Natural killer cell (primary cell): ENCODE results near the gene ATP2A3. TPM values are rescaled to one million over a fixed set of nuclear protein-coding genes. Genes with fewer than 3 reads are reported as not detected.

Experiments
- ATAC-seq, 3 donors: fragments of 150-1000 bp in 2 of 3; fragments of 200-7000 bp in 1 of 3; cut with Tn5 transposase; 1 replicate in 1 of 3; 2 replicates in 2 of 3; pipeline ENCODE4 v1.10.0; 2021; ENCODE audit warnings: mild to moderate bottlenecking in 2 of 3, moderate library complexity in 2 of 3
- DNase-seq, 2 donors: peaks; one replicate each; pipeline versions ENCODE4 v3.0.0 to v3.0.0-alpha.2; 2013 to 2021; ENCODE audit warnings: mixed read lengths in 1 of 2
- H3K27ac ChIP-seq: one replicate; pipeline ENCODE4 v1.5.1; 2013; ENCODE audit warnings: mild to moderate bottlenecking, low read length
- H3K27me3 ChIP-seq: one replicate; pipeline ENCODE4 v1.6.1; 2013; ENCODE audit warnings: low read length; ENCODE audit not compliant: control insufficient read depth, insufficient read depth
- H3K36me3 ChIP-seq: one replicate; pipeline ENCODE4 v1.6.1; 2013; ENCODE audit warnings: low read length; ENCODE audit not compliant: control insufficient read depth, insufficient read depth
- H3K4me1 ChIP-seq: one replicate; pipeline ENCODE4 v1.6.1; 2013; ENCODE audit warnings: low read length; ENCODE audit not compliant: control insufficient read depth, insufficient read depth
- H3K4me3 ChIP-seq: one replicate; pipeline ENCODE4 v1.5.1; 2013; ENCODE audit warnings: low read length
- H3K9me3 ChIP-seq: one replicate; pipeline ENCODE4 v1.6.1; 2013; ENCODE audit warnings: low read length; ENCODE audit not compliant: control insufficient read depth, insufficient read depth
- H3K27ac Mint-ChIP-seq, 2 donors: one replicate each; pipeline ENCODE4 v1.8.0; 2022; ENCODE audit warnings: mild to moderate bottlenecking in 2 of 2, mixed read lengths in 2 of 2, moderate library complexity in 1 of 2
- H3K27me3 Mint-ChIP-seq, 2 donors: one replicate each; pipeline ENCODE4 v1.8.0; 2022; ENCODE audit warnings: low read depth in 2 of 2, mixed read lengths in 2 of 2
- H3K36me3 Mint-ChIP-seq: one replicate; pipeline ENCODE4 v1.8.0; 2022; ENCODE audit warnings: mixed read lengths
- H3K4me1 Mint-ChIP-seq, 2 donors: one replicate each; pipeline ENCODE4 v1.8.0; 2022; ENCODE audit warnings: mixed read lengths in 2 of 2
- H3K4me3 Mint-ChIP-seq: one replicate; pipeline ENCODE4 v1.8.0; 2022; ENCODE audit warnings: mild to moderate bottlenecking, moderate library complexity, mixed read lengths
- H3K9me3 Mint-ChIP-seq, 2 donors: one replicate each; pipeline ENCODE4 v1.8.0; 2022; ENCODE audit warnings: mixed read lengths in 2 of 2
- CTCF ChIP-seq: fragments of 200-600 bp; IDR thresholded peaks from one replicate; pipeline ENCODE4 v1.8.0; 2022; ENCODE audit warnings: antibody characterized with exemption
- WGBS: methylation state at CpG from one replicate; pipeline ENCODE4 v1.1.7; 2013; ENCODE audit warnings: missing lambda C conversion rate; ENCODE audit not compliant: insufficient coverage; 5-methylcytosine and 5-hydroxymethylcytosine counted together
- intact Hi-C: fragments of 100-400 bp; cut with micrococcal nuclease; formaldehyde crosslinking; loops from one replicate; pipeline ENCODE4 v1.14.2; 2022
- total RNA-seq, 4 donors: library from RNA; stranded (reverse); fragments of 120-200 nt in 1 of 4; gene quantifications; one replicate each; pipeline versions ENCODE4 v1.2.3 to v1.2.4, GENCODE V29; 2013 to 2022

Gene ATP2A3
- total RNA-seq, 3 donors from 2014 or later (not counting 1 experiment from before 2014, with no cell fraction given): 326 to 397 (median 377) TPM

DNA sequence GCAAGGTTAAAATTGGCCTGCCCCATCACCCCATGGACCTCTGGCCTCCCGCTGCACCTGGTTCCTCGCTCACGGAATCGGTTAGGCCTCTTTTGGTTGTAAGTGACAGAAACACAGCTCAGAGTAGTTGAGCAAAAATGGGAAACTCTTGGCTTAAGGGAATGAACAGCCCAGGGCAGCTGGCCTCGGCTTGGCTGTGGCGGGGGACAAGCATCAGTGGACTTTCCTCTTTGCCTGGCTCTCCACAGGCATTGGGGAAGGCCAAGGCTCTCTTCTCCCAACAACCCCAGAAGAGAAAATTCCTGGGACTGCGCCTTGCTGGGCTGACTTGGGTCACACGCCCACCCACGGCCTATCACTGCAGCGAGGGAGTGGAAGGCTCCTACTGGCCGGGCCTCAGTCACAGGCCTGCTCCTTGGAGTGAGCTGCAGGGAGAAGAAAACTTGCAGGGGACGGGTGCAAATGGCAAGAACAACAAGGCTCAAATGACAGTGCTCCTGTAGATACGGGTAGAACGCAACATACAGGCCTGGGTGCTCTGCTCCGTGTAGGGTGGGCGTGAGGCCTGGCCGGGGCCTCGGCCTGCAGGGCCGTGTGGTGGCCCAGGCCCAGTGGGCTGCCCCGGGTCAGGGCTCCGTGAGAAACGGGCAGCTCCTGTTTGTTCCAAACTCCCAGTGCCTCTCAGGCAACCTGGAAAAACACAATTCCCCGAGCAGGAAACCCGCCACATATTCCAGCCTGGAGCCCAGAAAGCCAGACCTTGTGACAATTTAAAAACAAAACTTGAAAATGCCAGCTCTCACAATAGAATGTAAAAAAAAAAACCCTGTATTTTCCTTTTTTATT lies 25.0 kb upstream of the ATP2A3 start:
- Mint-ChIP-seq H3K27me3 (peaks cover 3 to 9% of the 10 kb centered on the region in 2 donors), H3K27ac (no peak overlapping the region), H3K9me3 (no peaks in the 10 kb centered on the region), H3K4me3 (no peak overlapping the region), H3K36me3 (no peaks in the 10 kb centered on the region), H3K4me1 (no peaks in the 10 kb centered on the region)
- ATAC-seq (no peak), DNase-seq (no peak)
- WGBS: 97% methylated on average over 24 of the region's 24 CpGs
- intact Hi-C loops: no loop called here
- H3K27ac ChIP-seq: no peak overlapping the region
- peaks cover 2% of the 10 kb centered on the region for H3K27me3 ChIP-seq
- no peaks in the 10 kb centered on the region for H3K4me1 ChIP-seq
- H3K9me3 ChIP-seq: no peaks in the 10 kb centered on the region
- TF ChIP-seq CTCF: no peak
- no peak overlapping the region for H3K4me3 ChIP-seq
- no peaks in the 10 kb centered on the region for H3K36me3 ChIP-seq

GRCh38 chr17:3988297-3989040 lies 24.2 kb upstream of the ATP2A3 start:
- H3K27ac Mint-ChIP-seq: no peak overlapping the region
- H3K27me3 Mint-ChIP-seq: peaks cover 0 to 8% of the 10 kb centered on the region in 2 donors
- no peak for DNase-seq
- H3K9me3 ChIP-seq: no peaks in the 10 kb centered on the region
- no peak for ATAC-seq
- H3K4me3 ChIP-seq: no peak overlapping the region
- TF ChIP-seq CTCF: no peak
- H3K36me3 ChIP-seq: no peaks in the 10 kb centered on the region
- H3K4me1 Mint-ChIP-seq: no peaks in the 10 kb centered on the region
- H3K36me3 Mint-ChIP-seq: no peaks in the 10 kb centered on the region
- no peak overlapping the region for H3K27ac ChIP-seq
- H3K9me3 Mint-ChIP-seq: no peaks in the 10 kb centered on the region
- WGBS: 94% methylated on average over 4 of the region's 4 CpGs
- no peaks in the 10 kb centered on the region for H3K27me3 ChIP-seq
- intact Hi-C loops: no loop called here
- H3K4me1 ChIP-seq: peaks cover 7% of the 10 kb centered on the region
- no peak overlapping the region for H3K4me3 Mint-ChIP-seq

DNA sequence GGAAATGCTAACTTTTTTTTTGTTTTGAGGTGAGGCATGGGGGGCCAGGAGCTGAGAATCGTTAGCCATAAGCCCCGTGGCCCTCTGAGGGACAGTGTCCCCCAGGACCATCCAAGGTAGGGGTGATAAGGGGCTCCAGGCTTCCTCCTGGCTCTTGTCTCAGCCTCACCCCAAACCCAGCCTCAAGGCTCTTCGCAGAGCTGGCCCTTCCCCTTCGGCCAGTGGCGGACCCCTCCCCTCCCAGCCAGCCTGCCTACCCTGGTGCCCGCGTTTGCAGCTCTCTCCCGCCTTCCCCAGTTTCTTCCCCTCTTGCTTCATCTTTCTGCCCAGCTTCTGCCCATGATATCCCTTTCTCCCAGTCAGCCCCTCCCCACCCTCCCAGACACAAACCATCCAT lies 22.7 kb upstream of the ATP2A3 start:
- TF ChIP-seq CTCF: no peak
- Mint-ChIP-seq H3K36me3 (no peaks in the 10 kb centered on the region), H3K4me3 (no peak overlapping the region), H3K27me3 (peaks cover 0 to 6% of the 10 kb centered on the region in 2 donors), H3K4me1 (no peaks in the 10 kb centered on the region), H3K9me3 (no peaks in the 10 kb centered on the region), H3K27ac (no peak overlapping the region)
- intact Hi-C loops: no loop called here
- 96% methylated on average over 8 of the region's 8 CpGs for WGBS
- no peak overlapping the region for H3K4me3 ChIP-seq
- peaks cover 7% of the 10 kb centered on the region for H3K4me1 ChIP-seq
- ATAC-seq (no peak), DNase-seq (no peak)
- no peaks in the 10 kb centered on the region for H3K36me3 ChIP-seq
- H3K27me3 ChIP-seq: no peaks in the 10 kb centered on the region
- H3K27ac ChIP-seq: no peak overlapping the region
- no peaks in the 10 kb centered on the region for H3K9me3 ChIP-seq
